Measurements from ENCODE around the gene CDC123. TPM values are rescaled to one million over a fixed set of nuclear protein-coding genes. Genes with fewer than 3 reads are reported as not detected.

Gene CDC123
- 43.7 TPM for total RNA-seq
- long read RNA-seq, transcript CDC123-201 (13 exons, 1,542 nt) = major isoform, 62 of 79 reads
- long read RNA-seq, partial matches to known transcripts = 4 of 79 reads
- long read RNA-seq, other reads (novel, unspliced or antisense) = 13 of 79 reads

- Histone ChIP-seq H3K27me3 (ENCODE audit: low read depth) (no peaks in the 10 kb centered on the region), H3K4me1 (peaks cover 47% of the 10 kb centered on the region), H3K27ac (peak within 1 kb of the TSS; percentile 91), H3K9me3 (no peaks in the 10 kb centered on the region), H3K36me3 (peaks cover 20% of the 10 kb centered on the region), H3K4me3 (peak within 1 kb of the TSS; percentile 88)
- ATAC-seq (peak; percentile 97 to 98), DNase-seq (peak; percentile 92)
- no peak for TF ChIP-seq CTCF (IDR thresholded peaks at IDR 0.05)
- intact Hi-C loops (cut with DNase I) = no loop called here
Observed at GRCh38 chr10:12195603-12196506, at the start of gene CDC123, which contains the start of gene NUDT5. Gene CDC123, plus strand, starts transcription at chr10:12196188. Its CDS starts 58 bp downstream, at chr10:12196246. Gene NUDT5, minus strand, starts transcription at chr10:12195891. Its CDS starts 9,600 bp downstream, at chr10:12186291.

GRCh38 chr10:12150163-12150562 is 45.8 kb upstream of the CDC123 start:
- TF ChIP-seq CTCF (IDR thresholded peaks at IDR 0.05) = no peak
- no peak overlapping the region for H3K27ac ChIP-seq
- no peaks in the 10 kb centered on the region for H3K4me1 ChIP-seq
- no peak overlapping the region for H3K4me3 ChIP-seq
- intact Hi-C loops (cut with DNase I) = no loop called here
- H3K36me3 ChIP-seq = peaks cover 64% of the 10 kb centered on the region
- ATAC-seq (no peak), DNase-seq (no peak)
- no peaks in the 10 kb centered on the region for H3K9me3 ChIP-seq
- H3K27me3 ChIP-seq (ENCODE audit: low read depth) = no peaks in the 10 kb centered on the region

GRCh38 chr10:12154516-12154915 is 41.5 kb upstream of the CDC123 start:
- Histone ChIP-seq H3K27ac (no peak overlapping the region), H3K27me3 (ENCODE audit: low read depth) (no peaks in the 10 kb centered on the region), H3K4me1 (no peaks in the 10 kb centered on the region), H3K4me3 (no peak overlapping the region), H3K9me3 (no peaks in the 10 kb centered on the region), H3K36me3 (peaks cover 53% of the 10 kb centered on the region)
- no peak for TF ChIP-seq CTCF (IDR thresholded peaks at IDR 0.05)
- no peak for DNase-seq
- intact Hi-C loops (cut with DNase I) = no loop called here
- ATAC-seq = no peak

- no peaks in the 10 kb centered on the region for H3K27me3 ChIP-seq (ENCODE audit: low read depth)
- H3K4me1 ChIP-seq = no peaks in the 10 kb centered on the region
- no peak overlapping the region for H3K27ac ChIP-seq
- no peak overlapping the region for H3K4me3 ChIP-seq
- no peak for TF ChIP-seq CTCF (IDR thresholded peaks at IDR 0.05)
- no peak for ATAC-seq
- intact Hi-C loops (cut with DNase I) = no loop called here
- peaks cover 50% of the 10 kb centered on the region for H3K36me3 ChIP-seq
- DNase-seq = no peak
- H3K9me3 ChIP-seq = no peaks in the 10 kb centered on the region
Observed at GRCh38 chr10:12156367-12157123, 39.4 kb upstream of the CDC123 start.

GRCh38 chr10:12158111-12158510 is 37.9 kb upstream of the CDC123 start:
- intact Hi-C loops (cut with DNase I) = no loop called here
- no peaks in the 10 kb centered on the region for H3K4me1 ChIP-seq
- H3K36me3 ChIP-seq = peaks cover 62% of the 10 kb centered on the region
- no peak for DNase-seq
- H3K27ac ChIP-seq = no peak overlapping the region
- H3K27me3 ChIP-seq (ENCODE audit: low read depth) = no peaks in the 10 kb centered on the region
- H3K9me3 ChIP-seq = no peaks in the 10 kb centered on the region
- H3K4me3 ChIP-seq = no peak overlapping the region
- no peak for ATAC-seq
- TF ChIP-seq CTCF (IDR thresholded peaks at IDR 0.05) = no peak

Data from lower lobe of right lung (tissue), 2 donors.